SIG-M5 (cell line): ENCODE data around the gene NAV3.

Source experiments
- DNase-seq: peaks from one replicate; lab custom pipeline; 2025; lab: John Stamatoyannopoulos, UW

NAV3 gene

DNA sequence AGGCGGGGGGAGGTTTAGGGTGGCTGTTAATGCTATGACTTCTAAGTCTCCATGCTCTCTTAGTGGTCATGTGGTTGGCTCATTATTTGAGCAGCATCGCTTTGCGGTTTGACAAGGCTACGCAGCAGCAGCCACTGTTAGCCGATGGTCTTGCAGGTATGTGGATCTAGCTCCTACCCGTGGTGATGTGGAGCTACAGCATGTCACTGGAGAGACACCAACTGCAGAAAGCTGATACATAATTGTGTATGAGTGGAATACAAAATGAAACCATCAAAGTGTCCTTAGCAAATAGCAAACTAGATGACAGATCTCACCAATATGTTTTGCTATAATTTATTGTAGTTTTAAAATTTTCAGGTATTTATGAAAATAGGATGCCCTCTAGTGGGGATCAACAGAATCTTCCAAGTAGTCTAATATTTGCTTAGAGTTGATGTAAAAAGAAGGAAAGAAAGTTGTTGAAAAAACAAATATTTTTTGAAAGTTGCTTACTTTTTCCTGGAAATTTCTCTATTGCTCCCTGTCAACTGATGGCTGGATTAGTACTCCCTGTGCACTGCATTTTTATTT is 94.9 kb downstream of the NAV3 start:
- no peak for DNase-seq

DNA sequence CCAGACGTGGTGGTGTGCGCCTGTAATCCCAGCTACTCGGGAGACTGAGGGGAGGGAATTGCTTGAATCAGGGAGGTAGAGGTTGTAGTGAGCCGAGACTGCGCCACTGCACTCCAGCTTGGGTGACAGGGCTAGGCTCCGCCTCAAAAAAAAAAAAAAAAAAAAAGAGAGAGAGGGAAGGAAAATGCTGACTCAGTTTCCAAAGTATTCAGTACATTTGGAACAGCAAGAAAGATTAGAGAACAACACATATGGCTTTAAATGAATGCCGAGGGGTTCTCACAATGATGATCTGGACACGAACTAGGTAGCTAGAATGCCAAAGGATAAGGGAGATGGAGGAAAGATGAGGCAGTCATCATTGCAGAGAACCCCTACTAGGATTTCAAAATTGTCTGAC is 97.4 kb downstream of the NAV3 start:
- no peak for DNase-seq

DNA sequence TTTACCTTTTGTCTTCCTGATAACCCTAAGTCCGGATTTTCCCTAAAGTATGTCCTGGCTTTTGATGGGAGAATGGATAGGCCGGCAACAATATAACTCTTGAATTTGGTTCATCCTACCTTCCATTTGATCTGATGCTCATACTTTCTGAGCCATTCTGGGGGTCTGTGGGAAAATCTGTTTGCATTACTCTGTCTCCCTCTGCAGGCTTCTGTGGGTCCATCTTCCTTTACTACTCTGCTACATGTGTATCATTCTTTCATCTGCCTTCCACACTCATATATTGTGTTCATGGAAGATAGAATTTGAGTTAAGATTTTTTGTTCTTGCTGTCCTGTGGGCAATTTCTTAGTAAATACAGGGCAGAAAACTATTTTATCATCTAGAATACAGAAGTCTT is 101.5 kb downstream of the NAV3 start:
- no peak for DNase-seq

DNA sequence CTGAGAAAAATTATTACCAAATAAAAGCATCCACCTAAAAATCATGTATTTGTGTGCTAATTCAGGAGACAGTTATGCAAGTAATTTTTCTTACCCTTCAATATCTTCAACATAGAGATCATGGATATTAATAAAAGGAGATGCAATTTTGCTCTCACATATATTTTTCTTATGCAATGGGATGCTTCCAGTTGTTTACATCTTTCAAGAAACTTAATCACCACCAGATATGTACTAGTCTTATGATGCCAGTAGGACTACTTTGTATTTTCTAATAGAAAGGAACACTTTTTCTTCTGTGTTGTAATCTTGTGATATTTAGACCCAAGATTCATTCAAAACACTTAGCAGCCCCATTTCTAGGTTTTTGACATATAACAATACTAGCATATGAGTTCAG is 107.6 kb downstream of the NAV3 start:
- DNase-seq = no peak

DNA sequence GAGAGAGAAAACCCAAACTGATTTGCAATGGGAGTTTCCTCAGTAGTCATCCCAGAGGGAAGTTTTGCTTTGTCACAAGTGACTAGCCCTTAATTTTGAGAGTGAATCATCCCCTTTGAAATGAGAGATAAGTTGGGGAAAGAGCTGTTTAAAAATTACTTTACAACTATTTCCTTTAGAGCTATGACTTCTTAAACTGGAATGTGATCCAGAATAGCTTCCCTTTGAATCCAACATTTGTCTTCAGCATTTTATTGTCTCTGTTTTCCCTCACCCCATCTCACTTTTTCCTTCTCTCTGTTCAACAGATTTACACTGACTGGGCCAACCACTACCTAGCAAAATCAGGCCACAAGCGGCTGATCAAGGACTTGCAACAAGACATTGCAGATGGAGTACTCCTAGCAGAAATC is 109.3 kb downstream of the NAV3 start:
- no peak for DNase-seq

DNA sequence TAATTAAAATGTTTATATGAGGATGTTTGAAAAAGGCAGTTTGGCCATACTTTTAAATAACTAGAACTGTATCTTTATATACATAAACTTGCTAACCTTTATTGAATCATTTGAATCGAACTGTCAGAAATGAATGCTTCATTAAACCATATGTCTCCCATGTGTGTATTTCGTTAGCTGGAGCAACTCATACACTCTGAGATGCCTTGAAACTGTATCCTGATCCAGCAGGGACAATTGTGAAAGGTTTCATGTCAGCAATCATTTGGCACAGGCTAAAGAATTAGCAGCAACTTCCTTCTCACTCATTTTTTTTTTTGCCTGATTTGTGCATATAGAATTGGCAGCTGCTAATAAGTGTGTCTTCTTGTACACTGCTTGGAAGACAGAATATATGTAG is 109.9 kb downstream of the NAV3 start:
- DNase-seq = no peak

DNA sequence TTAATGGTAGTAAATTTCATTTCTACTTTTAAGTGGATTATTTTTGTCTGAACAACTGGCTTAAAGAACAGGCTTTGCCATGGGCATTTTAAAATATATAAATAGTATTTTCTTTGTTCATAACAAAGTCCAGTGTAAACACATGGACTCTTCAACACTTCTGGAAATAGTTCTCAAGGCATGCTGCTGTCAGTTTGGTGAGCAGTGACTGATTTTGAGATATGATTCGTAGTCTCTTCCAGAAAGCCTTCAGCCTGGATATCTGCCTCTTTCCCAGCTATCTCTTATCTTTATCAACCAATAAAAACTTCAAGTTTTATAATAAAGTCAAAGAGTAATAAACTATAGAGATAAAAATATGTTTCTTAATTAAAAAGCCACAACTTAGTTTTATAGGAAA is 110.7 kb downstream of the NAV3 start:
- no peak for DNase-seq

DNA sequence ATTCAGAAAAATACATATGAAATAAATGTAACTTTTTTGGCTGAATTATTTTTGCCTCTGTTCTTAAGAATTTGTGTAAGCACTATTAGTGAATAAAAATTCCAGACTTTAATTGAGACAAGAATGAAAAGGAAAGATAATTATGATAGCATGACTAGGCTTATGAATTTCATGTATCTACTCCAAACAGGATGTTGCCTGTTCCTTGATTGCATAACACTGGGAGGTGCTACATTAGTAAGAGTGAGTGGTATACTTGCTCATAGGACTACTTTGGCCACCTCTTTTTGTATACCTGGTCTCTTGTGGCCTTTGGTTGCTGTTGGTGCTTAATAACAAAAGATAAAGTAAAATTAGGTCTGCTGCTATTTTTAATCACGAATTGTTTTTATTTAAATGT is 112.8 kb downstream of the NAV3 start:
- no peak for DNase-seq

DNA sequence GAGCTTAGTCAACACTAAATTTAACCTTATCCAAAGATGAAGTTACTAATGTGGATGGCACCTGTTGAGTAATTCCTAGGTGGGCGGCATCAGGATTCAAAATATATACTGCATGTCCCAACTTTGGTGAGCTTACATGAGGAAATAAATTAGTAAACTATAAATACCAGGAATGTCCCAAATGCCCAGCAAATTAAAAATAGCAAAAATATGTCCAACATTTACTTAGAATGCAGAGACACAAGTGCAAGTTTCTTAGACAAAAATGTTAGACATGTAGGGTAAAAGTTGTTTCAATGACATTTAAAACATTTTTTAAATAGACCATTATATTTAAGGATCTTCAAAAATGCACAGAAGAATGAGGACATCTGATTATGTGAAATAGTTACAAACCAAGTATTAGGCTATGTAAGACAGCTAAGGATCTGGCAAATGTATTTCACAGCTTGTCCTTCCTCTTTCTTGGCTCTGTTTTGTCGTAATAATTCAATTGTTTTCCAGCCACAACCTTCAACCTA is 115.9 kb downstream of the NAV3 start:
- DNase-seq = no peak

DNA sequence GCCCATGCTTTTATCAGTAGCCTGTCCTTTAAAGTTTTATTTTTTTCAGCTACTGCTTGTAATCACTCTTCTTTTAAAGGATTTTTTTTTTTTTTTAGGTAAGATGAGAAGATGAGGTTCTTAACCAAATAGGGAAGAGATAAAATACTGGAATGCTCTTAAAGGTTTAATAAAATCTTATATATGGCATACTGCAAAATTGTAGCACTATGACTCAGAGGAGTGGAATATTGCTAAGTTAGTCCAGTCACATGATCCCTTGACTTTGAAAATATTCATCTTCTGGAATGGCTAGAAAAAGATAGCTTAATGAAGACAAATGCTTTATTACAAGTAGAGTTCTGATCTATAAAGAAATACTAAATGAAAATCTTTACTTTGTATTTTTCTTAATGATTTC is 116.6 kb downstream of the NAV3 start:
- no peak for DNase-seq

DNA sequence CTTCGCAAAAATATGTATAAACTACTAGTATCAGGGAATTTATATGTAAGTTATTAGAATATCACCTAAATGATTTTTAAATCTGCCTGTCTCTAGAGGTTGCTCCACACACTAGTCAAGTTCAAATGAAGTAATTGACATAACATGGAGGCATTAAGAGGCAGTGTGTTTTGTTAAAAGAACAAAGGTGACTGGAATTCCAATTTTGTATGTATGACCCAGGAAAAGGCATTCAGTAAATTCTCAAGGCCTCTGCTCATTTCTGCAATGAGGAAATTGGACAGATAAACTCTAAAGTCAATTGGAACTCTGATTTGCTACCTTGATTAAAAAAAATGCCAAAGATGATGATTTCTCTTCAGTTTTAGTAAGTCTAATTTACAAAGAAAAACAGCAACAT is 117.1 kb downstream of the NAV3 start:
- no peak for DNase-seq

DNA sequence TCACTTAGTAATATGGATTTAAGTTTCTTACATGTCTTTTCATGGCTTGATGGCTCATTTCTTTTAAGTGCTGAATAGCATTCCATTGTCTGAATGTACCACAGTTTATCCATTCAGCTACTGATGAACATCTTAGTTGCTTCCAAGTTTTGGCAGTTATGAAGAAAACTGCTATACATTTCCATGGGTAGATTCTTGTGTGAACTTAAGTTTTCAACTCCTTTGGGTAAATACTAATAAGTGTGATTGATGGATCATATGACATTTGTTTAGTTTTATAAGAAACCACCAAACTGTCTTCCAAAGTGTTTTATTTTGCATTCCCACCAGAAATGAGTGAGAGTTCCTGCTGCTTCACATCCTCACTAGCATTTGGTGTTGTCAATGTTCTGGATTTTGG is 119.2 kb downstream of the NAV3 start:
- no peak for DNase-seq

DNA sequence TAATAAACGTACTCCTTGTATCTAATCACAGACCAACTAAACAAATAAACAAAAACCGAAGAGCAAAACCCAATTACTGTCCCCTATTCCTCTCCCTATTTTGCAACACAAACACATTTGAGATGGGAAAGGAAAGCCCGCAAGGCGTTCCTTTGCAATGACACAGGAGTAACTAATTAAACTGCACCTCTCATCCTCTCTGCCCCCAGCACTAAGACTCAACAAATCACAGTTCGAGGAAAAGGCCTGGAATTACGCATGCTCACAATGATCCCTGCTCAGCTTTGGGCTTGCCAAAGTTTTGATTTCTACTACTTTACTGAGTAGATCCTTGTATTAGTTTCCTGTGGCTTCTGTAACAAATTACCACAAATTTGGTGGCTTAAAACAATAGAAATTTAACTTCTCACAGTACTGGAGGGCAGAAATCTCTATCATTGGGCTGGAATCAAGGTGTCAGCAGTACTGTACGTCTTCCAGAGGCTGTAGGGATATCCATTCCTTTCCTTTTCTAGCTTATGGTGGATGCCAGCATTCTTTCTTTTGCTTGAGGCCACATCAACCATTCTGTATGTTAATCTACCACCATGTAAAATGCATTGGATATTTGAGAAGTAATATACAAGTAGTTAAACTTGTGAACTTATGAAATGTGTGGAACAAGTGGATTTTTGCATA is 123.0 kb downstream of the NAV3 start:
- no peak for DNase-seq

DNA sequence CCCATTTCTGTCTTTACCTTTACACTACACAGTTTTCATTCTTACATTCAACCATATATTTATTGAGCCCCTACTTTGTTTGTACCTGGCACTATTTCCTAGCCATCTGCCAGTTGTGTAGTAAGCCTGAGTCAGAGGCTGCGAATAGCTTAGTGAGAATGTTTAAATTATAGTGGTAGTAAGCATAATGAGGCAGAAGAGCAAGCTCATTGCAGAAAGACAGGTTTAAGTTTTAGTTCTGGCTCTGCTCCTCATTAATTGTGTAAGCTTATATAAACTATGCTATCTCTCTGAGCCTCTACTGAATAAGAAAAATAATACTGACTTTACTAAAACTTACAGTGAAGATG is 123.5 kb downstream of the NAV3 start:
- DNase-seq = no peak

DNA sequence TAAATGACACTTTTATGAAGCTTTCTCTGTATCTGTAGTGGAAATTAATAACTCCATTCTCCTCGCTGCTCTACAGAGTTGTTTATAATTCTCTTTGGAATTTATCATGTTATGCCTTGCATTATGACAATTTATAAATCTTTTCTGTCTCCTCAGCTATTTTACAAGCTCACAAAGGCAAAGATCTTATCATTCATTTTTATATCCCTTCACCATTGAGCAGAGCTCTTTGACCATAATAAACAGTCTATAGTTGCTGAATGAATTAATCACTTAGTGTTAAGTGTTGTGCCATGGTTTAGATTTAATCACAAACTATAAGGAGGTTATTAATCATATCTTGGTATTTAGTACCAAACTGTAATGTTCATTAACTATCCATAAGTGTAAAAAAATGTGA is 126.4 kb downstream of the NAV3 start:
- DNase-seq = no peak

DNA sequence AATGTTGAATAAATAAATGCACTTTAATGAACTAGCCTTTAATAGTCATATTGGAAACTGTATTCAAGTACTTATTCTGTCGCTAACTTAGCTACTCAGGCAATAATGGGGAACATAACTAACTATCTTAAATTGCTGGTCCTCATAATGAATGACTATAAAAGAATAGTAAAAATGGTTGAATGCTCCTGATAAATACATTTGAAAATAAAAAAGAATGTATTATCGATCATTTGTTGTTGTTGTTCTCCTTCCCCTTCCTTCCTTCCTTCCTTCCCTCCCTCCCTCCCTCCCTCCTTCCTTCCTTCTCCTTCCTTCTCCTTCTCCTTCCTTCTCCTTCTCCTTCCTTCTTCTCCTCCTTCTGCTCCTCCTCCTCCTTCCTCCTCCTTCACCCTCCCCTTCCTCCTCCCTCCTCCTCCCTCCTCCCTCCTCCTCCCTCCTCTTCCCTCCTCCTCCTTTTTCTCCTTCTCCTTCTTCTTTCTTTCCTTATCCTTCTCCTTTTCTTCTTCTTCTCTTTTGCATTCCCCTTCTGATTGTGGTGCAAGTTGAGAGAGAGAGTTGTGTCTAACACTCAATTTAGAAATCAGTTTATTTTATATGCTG is 133.0 kb downstream of the NAV3 start:
- no peak for DNase-seq

DNA sequence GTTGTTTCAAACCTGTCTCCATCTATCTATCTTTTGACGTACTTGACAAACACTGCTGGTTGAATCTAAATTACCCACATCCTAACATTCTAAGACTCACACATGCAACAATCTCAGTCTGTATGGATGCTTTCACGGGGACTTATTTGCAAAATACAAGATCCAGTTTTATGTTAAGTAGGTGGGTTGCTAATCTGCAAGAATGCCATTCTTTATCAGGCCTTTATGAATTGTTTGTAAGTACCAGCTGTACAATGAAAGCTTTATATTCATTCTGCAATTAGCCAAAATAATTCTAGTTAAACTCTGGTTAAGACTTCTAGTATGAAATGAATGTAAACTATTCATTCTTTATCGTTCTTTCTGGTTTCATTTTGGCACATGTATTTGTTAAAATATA is 135.1 kb downstream of the NAV3 start:
- DNase-seq = no peak

DNA sequence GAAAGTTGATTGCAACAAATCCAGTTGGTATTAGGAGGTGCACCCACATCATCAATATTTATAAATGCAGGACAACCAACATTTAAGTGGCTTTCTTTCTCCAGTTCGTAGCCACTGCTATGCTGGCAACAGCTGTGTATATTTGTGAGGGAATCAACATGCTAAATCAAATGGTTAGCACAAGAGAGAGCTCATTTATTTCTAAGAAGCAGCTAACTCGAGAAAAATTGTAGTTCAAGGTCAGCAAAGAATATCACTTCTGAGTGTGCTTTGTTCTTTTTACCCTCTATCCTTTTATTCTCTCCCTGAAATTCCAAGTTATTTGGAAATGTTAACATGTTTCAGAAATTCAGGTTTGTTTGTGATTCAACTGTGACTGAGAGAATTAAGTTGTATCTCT is 137.3 kb downstream of the NAV3 start:
- no peak for DNase-seq

DNA sequence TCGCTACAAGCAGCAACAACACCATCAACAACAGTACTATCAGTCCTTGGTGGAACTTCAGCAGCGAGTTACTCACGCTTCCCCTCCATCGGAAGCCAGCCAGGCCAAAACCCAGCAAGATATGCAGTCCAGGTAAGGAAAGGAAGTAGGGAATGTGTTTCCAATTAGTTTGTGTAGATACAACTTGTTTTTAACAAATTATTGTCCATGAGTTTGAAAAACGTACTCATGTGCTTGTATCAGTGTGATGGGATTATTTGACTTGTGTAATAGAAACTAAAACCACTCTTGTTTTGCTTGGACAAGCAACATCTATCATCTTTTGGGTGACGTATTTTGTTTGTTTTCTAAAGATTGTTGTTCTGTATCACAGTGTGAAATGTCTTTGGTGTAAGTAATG is 137.9 kb downstream of the NAV3 start:
- no peak for DNase-seq

DNA sequence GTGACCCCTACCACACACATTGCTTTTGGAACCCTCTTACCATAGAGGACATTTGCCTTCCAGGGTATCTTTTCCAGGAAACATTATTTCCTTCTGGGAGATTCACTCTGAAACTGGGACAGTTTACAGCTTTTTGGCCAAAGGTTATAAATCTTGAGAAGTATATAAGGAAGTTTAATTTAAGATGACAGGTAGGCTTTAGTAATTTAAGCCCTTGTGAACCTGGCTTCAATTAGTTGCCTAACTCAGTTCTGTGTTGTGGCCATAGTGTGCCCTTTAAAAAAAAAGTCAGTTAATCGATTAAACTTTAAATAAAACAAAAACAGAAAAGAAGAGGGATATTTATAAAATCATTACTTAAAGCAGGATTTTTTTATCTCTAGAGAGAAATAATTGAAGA is 142.9 kb downstream of the NAV3 start:
- DNase-seq = no peak

DNA sequence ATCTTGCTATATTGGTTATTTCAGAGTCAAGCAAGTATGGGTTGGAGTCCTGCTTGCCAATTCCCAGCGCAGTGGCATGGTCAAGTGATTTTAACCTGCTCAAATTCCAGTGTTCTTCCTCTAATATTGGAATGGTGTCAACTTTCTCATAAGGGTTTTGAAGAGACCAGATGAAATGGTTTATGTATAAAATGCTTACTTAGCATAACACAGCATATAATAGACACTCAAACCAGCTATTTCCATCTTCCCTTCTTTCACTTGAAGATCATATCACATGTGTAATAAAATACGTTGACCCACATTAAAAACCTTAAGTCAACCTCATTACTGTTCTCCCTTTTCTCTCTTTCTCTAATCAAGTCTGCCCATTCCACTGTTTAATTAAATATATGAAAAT is 144.0 kb downstream of the NAV3 start:
- no peak for DNase-seq

DNA sequence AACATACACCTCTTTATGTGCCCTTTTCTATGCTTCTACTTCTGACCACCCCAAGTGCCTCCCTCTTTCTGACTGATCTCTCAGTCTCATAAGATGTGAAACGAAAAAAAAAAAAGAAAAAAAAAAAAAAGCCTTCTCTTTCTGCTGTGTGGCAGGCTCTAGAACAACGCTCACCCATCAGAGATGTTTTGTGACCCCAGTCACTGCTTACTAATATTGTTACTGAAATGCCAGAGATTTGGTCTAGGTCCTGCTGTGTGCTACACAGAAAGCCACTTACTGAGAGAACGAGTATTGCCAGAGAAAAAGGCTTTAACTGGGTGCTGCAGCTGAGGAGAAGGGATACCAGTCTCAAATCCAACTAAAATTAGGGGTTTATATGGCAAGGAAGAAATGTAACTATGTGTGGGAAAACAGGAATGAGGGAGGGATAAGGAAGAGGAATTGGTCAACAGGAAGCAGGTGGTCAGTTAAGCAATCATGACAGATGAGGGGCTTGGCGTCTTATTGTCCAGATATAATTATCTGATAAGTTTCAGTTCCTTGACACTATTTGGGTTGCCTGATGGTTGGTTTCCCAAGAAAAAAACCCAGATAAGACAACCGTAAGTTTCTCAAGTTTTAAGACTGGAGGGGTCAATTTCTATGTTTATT is 149.0 kb downstream of the NAV3 start:
- no peak for DNase-seq

DNA sequence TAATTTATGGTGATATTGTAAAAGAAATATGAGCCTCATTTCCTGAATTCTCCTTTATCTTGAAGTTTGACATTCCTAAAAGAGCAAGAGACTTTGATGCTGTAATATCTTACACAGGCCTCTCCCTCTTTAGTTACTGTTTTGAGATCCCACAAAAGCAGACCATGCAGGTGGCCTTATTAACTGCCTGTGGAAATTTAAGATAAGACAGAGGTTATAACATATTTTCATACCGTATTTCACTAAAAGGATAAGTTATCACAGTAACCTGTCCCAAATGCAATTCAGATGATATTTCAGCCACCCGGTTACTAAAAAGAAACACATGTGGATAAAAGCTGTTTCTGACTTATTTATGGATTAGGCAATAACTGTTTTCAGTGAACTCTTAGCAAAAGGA is 150.1 kb downstream of the NAV3 start:
- DNase-seq = no peak
